GM12892 (cell line): ENCODE data around the gene RBP3.

ENCODE experiments used
- POLR2A ChIP-seq: IDR thresholded peaks from 2 replicates; pipeline ENCODE4 v1.6.1; 2011; ENCODE audit warnings: low read depth, low read length, control low read depth
- POLR2AphosphoS5 ChIP-seq: IDR thresholded peaks from 2 replicates; pipeline ENCODE4 v1.6.1; 2011; ENCODE audit warnings: low read depth, low read length, control low read depth
- TAF1 ChIP-seq: IDR thresholded peaks from 2 replicates; pipeline ENCODE4 v1.6.1; 2011; ENCODE audit warnings: low read depth, mild to moderate bottlenecking, control low read depth, low read length, borderline replicate concordance

DNA sequence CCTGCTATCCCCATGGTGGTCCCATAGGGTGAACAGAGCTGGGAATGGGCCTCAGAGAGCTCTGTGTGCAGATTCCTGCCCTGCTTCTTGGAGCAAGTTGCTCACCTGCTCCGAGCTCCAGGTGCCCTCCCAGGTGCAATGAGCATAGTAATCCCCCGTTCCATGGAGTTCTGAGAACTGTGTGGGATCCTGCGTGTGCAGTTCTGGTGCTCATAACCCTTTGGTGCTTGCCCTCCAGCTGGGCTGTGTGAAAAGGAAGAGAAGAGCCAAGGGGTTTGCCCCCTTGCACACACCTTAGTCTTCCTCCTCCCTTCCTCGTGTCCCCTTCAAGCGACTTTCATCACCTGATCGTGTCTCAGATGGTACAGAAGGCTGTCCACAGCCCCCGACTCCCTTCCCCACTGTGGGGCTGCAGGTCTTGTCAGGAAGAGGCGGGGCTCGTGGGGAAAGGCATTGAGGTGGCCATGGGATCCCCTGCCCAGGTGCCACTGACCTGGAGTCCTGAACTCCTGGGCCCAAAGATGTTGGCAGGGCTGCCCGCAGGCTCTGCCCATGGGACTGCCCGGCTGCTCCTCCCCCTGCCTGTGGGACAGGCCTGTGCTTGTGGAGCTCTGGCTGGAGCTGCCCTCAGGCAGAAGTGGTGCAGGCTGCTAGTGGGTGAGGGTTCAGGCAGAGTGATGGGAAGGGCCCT is 57.8 kb downstream of the RBP3 start:
- no peak for TF ChIP-seq POLR2A
- no peak for TF ChIP-seq POLR2AphosphoS5
- no peak for TF ChIP-seq TAF1
